HG03066 (cell line): Measurements from ENCODE around the gene ATXN1L.
A peak's percentile ranks its signal among the peaks of the same experiment; 100 is the strongest.
"Not testable (repeated sequence)": the region's sequence is repeated elsewhere in the genome, so short reads cannot be mapped to it uniquely, and the experiment has no call there.

Experiments used
- ATAC-seq: cut with Tn5 transposase; IDR thresholded peaks from one replicate; pipeline ENCODE4 v1.9.1; 2021; ENCODE audit warnings: low read depth; ENCODE audit not compliant: unreplicated experiment

Gene ATXN1L

DNA sequence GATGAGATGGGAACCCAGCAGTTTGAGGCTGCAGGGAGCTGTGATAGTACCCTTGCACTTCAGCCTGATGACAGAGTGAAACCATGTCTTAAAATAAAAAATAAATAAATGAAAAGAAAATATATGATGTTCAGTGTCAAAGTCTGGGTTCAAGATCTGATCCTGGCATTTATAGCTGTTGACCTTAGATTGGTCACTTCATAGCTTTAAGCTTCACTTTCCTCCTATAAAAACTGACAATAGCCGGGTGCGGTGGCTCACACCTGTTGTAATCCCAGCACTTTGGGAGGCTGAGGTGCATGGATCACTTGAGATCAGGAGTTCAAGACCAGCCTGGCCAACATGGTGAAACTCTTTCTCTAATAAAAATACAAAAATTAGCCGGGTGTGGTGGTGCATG lies 43.4 kb downstream of the ATXN1L start:
- no peak for ATAC-seq

- ATAC-seq: no peak
Measured at GRCh38 chr16:71893888-71894228, 48.1 kb downstream of the ATXN1L start.

GRCh38 chr16:71894229-71894920 lies 48.6 kb downstream of the ATXN1L start:
- ATAC-seq: peak; percentile 20

DNA sequence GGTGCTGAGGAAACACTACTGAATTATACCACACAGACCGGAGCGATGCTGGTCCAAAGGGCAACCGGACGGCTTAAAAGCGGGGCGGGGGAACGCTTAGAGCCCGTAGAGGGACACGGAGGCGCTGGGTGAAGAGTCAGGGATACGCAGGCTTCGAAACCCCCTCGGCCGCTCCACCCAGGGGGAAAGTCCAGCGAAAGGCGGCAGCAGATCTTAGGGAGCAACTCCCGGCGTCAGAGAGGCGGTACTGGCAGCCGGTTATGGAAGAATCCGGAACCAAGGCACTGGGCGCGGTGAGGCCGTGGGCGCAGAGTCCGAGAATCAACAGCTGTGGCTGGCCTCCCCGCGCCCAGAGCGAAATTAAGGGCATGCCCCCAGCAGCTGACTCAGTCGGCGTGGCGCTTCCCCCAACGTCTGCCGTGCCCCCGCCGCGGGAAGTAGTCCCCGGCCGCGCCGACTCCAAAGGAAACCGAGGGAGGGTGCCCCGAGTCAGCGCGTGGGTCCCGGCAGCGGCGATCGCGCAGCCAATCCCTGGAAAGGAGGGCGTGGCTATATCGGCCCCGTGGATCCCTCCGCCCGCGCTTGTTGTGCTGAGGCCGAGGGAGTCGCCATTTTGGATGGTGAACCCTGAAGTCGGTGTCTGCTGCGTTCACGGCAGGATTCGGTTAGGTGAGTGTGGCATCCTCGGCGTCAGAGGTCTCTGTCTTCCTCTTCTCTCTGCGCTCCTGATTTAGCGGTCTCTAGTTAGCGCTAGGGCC lies 49.3 kb downstream of the ATXN1L start, which contains the start of gene IST1:
IST1 (plus strand) TSS at position 611 of the 758 bp plus-strand sequence. CDS start 20,110 bp downstream, outside the sequence.
- peak; percentile 77 for ATAC-seq

DNA sequence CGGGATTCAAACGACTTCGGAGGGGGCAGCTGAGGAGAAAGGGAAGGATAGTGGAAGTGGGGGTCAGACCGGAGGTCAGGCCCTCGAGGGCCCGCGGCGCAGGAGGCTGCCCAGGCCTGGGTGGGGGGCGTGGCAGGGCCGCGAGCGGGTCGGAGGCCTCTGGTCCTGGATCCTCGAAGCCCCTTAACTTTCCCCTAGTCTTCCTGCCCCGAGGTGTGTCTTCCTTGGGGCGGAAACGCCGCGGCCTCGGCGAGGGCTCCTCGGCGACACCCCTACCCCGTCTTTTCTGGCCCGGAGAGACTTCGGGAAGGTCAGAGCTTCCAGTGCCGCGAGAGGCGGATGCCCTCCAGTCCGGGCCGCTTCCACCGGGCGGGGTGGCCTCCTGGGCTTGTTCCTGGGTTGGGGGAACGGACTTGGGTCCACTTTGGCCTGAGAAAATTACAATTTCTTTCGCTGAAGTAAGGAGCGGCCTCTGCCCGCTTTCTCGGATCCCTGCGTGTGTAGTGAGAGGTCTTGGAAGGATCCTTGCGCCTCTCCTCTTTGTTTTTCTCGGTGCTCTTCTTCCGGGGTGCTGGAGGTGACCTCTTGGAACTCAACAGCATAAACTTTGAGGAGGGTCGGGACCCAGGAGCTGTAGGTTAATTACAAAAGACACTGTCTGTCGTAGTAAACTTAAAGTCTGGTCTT lies 50.0 kb downstream of the ATXN1L start:
- ATAC-seq: peak; percentile 17

DNA sequence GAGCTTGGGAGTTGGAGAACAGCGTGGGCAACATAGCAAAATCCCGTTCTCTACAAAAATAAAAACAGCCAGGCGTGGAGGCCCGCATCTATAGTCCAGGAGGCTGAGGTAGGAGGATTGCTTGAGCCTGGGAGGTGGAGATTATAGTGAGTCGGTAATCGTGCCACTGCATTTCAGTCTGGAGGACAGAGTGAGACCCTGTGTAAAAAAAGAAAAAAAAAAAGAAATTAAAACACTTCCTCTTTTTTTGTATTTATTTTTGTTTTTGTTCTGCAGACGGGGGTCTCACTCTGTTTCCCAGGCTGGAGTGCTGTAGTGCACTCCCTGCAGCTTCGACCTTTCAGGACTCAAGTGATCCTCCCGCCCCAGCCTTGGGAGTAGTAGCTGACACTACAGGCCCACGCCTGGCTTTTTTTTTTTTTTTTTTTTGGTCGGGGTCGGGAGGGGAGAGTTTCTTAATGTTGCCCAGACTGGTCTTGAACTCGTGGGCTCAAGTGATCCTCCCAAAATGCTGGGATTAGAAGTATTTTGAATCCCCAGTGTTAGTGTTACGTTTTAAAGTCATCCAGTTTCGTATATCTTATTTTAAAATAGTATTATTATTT lies 51.1 kb downstream of the ATXN1L start:
- ATAC-seq: no peak

GRCh38 chr16:71899171-71899570 lies 53.4 kb downstream of the ATXN1L start:
- ATAC-seq: no peak

DNA sequence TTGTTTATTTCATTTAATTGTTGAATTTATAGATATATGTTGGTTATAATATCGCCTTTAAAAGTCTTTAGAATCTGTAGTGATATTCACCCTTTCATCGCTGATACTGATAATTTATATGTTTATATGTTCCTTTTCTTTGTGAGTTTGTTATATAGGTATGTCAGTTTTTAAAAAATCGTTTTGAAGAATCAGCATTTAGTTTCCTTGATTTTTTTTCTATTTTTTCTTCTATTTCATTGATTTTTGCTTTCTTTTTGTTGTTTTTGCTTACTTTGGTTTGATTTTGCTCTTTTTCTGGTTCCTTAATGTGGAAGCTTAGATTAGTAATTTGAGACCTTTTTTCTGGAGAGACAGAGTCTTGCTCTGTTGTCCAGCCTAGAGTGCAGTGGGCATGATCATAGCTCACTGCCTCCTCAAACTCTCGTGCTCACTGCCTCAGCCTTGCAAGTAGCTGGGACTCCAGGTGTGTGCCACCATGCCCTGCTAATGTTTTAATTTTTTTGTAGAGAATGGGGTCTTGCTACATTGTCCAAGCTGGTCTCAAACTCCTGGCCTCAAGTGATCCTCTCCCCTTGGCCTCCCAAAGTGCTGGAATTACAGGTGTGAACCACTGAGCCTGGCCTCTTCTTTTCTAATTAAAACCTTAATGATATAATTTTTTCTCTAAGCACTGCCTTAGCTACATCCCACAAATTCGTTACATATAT lies 57.0 kb downstream of the ATXN1L start:
- ATAC-seq: no peak

GRCh38 chr16:71903608-71904007 lies 57.8 kb downstream of the ATXN1L start:
- ATAC-seq: no peak

- no peak for ATAC-seq
Measured at GRCh38 chr16:71904239-71904638, 58.5 kb downstream of the ATXN1L start.

GRCh38 chr16:71905765-71906164 lies 60.0 kb downstream of the ATXN1L start:
- ATAC-seq: not testable (repeated sequence)
